ENCODE results near the gene S100A7A.

S100A7A gene

DNA sequence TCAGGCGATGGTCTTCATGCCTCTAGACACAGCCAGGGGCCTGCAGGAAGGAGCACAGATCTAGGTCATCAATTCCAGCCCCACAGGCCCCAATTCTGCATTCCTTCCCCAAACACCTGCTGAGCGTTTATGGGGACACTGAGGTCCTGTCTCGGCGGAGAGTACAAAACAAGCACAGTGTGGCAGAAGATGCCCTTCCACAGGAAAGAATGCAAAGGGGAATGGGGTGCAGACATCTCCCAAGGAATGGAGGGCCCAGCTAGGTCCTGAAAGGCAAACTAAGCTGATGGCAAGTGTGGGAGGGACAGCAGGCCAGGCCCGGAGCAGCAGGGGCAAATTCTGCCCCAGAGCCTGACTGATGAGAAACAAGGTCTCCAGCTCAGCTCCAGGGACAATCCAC is 21.9 kb upstream of the S100A7A start:
- Histone ChIP-seq H3K27me3 (ENCODE audit: control insufficient read depth in 2 of 2, insufficient read depth in 2 of 2, low read length in 2 of 2) (peaks cover 0 to 1% of the 10 kb centered on the region in 2 donors), H3K9me3 (ENCODE audit: control insufficient read depth in 2 of 2, low read length in 2 of 2) (no peaks in the 10 kb centered on the region)

GRCh38 chr1:153395136-153395685 is 21.1 kb upstream of the S100A7A start:
- H3K9me3 ChIP-seq (ENCODE audit: control insufficient read depth in 2 of 2, low read length in 2 of 2) = no peaks in the 10 kb centered on the region
- no peak overlapping the region for H3K9ac ChIP-seq (ENCODE audit: low read depth in 1 of 2, low read length in 2 of 2)
- H3K27me3 ChIP-seq (ENCODE audit: control insufficient read depth in 2 of 2, insufficient read depth in 2 of 2, low read length in 2 of 2) = peaks cover 0 to 1% of the 10 kb centered on the region in 2 donors
- H3K4me1 ChIP-seq (ENCODE audit: control insufficient read depth in 2 of 2, insufficient read depth in 2 of 2, low read length in 2 of 2) = no peaks in the 10 kb centered on the region
- no peak overlapping the region for H3K4me3 ChIP-seq (ENCODE audit: low read length in 2 of 2)
- H3K27ac ChIP-seq (ENCODE audit: low read depth in 2 of 2, low read length in 2 of 2) = no peak overlapping the region
- H3K36me3 ChIP-seq (ENCODE audit: control insufficient read depth in 2 of 2, insufficient read depth in 2 of 2, low read length in 2 of 2) = no peaks in the 10 kb centered on the region

More for the DNA sequence above, 21.9 kb upstream of the S100A7A start:
- Histone ChIP-seq H3K27ac (ENCODE audit: low read depth in 2 of 2, low read length in 2 of 2) (no peak overlapping the region), H3K4me1 (ENCODE audit: control insufficient read depth in 2 of 2, insufficient read depth in 2 of 2, low read length in 2 of 2) (no peaks in the 10 kb centered on the region), H3K9ac (ENCODE audit: low read depth in 1 of 2, low read length in 2 of 2) (no peak overlapping the region), H3K36me3 (ENCODE audit: control insufficient read depth in 2 of 2, insufficient read depth in 2 of 2, low read length in 2 of 2) (no peaks in the 10 kb centered on the region), H3K4me3 (ENCODE audit: low read length in 2 of 2) (no peak overlapping the region)

GRCh38 chr1:153395776-153396175 is 20.5 kb upstream of the S100A7A start:
- H3K9me3 ChIP-seq (ENCODE audit: control insufficient read depth in 2 of 2, low read length in 2 of 2) = no peaks in the 10 kb centered on the region
- no peak overlapping the region for H3K9ac ChIP-seq (ENCODE audit: low read depth in 1 of 2, low read length in 2 of 2)
- no peaks in the 10 kb centered on the region for H3K36me3 ChIP-seq (ENCODE audit: control insufficient read depth in 2 of 2, insufficient read depth in 2 of 2, low read length in 2 of 2)
- H3K27ac ChIP-seq (ENCODE audit: low read depth in 2 of 2, low read length in 2 of 2) = no peak overlapping the region
- H3K27me3 ChIP-seq (ENCODE audit: control insufficient read depth in 2 of 2, insufficient read depth in 2 of 2, low read length in 2 of 2) = peaks cover 0 to 1% of the 10 kb centered on the region in 2 donors
- no peaks in the 10 kb centered on the region for H3K4me1 ChIP-seq (ENCODE audit: control insufficient read depth in 2 of 2, insufficient read depth in 2 of 2, low read length in 2 of 2)
- no peak overlapping the region for H3K4me3 ChIP-seq (ENCODE audit: low read length in 2 of 2)

DNA sequence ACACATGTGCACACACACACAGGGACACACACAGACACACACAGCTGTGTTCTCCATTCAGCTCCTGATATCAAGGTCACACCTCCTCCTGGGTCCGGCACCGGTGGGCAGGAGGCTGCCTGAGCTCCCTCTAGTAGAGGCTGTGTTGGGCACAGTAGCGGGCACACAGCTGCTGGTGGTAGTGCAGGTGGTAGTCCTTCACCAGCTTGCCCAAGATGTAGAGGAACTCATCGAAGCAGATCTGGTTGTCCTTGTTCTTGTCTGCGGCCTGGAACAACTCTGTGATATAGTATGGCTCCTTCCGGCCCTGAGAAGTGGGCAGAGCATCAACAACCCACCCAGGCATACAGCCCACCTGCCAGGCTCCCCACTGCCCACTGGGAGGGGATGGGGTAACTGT is 19.9 kb upstream of the S100A7A start:
- no peak overlapping the region for H3K27ac ChIP-seq (ENCODE audit: low read depth in 2 of 2, low read length in 2 of 2)
- H3K27me3 ChIP-seq (ENCODE audit: control insufficient read depth in 2 of 2, insufficient read depth in 2 of 2, low read length in 2 of 2) = peaks cover 0 to 1% of the 10 kb centered on the region in 2 donors
- no peaks in the 10 kb centered on the region for H3K36me3 ChIP-seq (ENCODE audit: control insufficient read depth in 2 of 2, insufficient read depth in 2 of 2, low read length in 2 of 2)
- no peaks in the 10 kb centered on the region for H3K4me1 ChIP-seq (ENCODE audit: control insufficient read depth in 2 of 2, insufficient read depth in 2 of 2, low read length in 2 of 2)
- no peak overlapping the region for H3K9ac ChIP-seq (ENCODE audit: low read depth in 1 of 2, low read length in 2 of 2)
- H3K4me3 ChIP-seq (ENCODE audit: low read length in 2 of 2) = no peak overlapping the region
- H3K9me3 ChIP-seq (ENCODE audit: control insufficient read depth in 2 of 2, low read length in 2 of 2) = no peaks in the 10 kb centered on the region

GRCh38 chr1:153397051-153397923 is 19.0 kb upstream of the S100A7A start:
- peaks cover 0 to 1% of the 10 kb centered on the region in 2 donors for H3K27me3 ChIP-seq (ENCODE audit: control insufficient read depth in 2 of 2, insufficient read depth in 2 of 2, low read length in 2 of 2)

GRCh38 chr1:153397924-153398651 is 18.2 kb upstream of the S100A7A start:
- H3K4me3 ChIP-seq (ENCODE audit: low read length in 2 of 2) = no peak overlapping the region
- H3K4me1 ChIP-seq (ENCODE audit: control insufficient read depth in 2 of 2, insufficient read depth in 2 of 2, low read length in 2 of 2) = no peaks in the 10 kb centered on the region
- H3K9ac ChIP-seq (ENCODE audit: low read depth in 1 of 2, low read length in 2 of 2) = no peak overlapping the region
- H3K27ac ChIP-seq (ENCODE audit: low read depth in 2 of 2, low read length in 2 of 2) = no peak overlapping the region
- peaks cover 0 to 1% of the 10 kb centered on the region in 2 donors for H3K27me3 ChIP-seq (ENCODE audit: control insufficient read depth in 2 of 2, insufficient read depth in 2 of 2, low read length in 2 of 2)
- H3K36me3 ChIP-seq (ENCODE audit: control insufficient read depth in 2 of 2, insufficient read depth in 2 of 2, low read length in 2 of 2) = no peaks in the 10 kb centered on the region
- H3K9me3 ChIP-seq (ENCODE audit: control insufficient read depth in 2 of 2, low read length in 2 of 2) = no peaks in the 10 kb centered on the region

More at GRCh38 chr1:153397051-153397923, 19.0 kb upstream of the S100A7A start:
- H3K4me1 ChIP-seq (ENCODE audit: control insufficient read depth in 2 of 2, insufficient read depth in 2 of 2, low read length in 2 of 2) = no peaks in the 10 kb centered on the region
- H3K27ac ChIP-seq (ENCODE audit: low read depth in 2 of 2, low read length in 2 of 2) = no peak overlapping the region
- no peaks in the 10 kb centered on the region for H3K36me3 ChIP-seq (ENCODE audit: control insufficient read depth in 2 of 2, insufficient read depth in 2 of 2, low read length in 2 of 2)
- H3K9ac ChIP-seq (ENCODE audit: low read depth in 1 of 2, low read length in 2 of 2) = no peak overlapping the region
- H3K9me3 ChIP-seq (ENCODE audit: control insufficient read depth in 2 of 2, low read length in 2 of 2) = no peaks in the 10 kb centered on the region
- H3K4me3 ChIP-seq (ENCODE audit: low read length in 2 of 2) = no peak overlapping the region

- Histone ChIP-seq H3K36me3 (ENCODE audit: control insufficient read depth in 2 of 2, insufficient read depth in 2 of 2, low read length in 2 of 2) (no peaks in the 10 kb centered on the region), H3K9me3 (ENCODE audit: control insufficient read depth in 2 of 2, low read length in 2 of 2) (no peaks in the 10 kb centered on the region), H3K4me3 (ENCODE audit: low read length in 2 of 2) (no peak overlapping the region), H3K27ac (ENCODE audit: low read depth in 2 of 2, low read length in 2 of 2) (no peak overlapping the region), H3K27me3 (ENCODE audit: control insufficient read depth in 2 of 2, insufficient read depth in 2 of 2, low read length in 2 of 2) (no peaks in the 10 kb centered on the region), H3K9ac (ENCODE audit: low read depth in 1 of 2, low read length in 2 of 2) (no peak overlapping the region), H3K4me1 (ENCODE audit: control insufficient read depth in 2 of 2, insufficient read depth in 2 of 2, low read length in 2 of 2) (no peaks in the 10 kb centered on the region)
Measured at GRCh38 chr1:153399401-153400055, 16.8 kb upstream of the S100A7A start.

DNA sequence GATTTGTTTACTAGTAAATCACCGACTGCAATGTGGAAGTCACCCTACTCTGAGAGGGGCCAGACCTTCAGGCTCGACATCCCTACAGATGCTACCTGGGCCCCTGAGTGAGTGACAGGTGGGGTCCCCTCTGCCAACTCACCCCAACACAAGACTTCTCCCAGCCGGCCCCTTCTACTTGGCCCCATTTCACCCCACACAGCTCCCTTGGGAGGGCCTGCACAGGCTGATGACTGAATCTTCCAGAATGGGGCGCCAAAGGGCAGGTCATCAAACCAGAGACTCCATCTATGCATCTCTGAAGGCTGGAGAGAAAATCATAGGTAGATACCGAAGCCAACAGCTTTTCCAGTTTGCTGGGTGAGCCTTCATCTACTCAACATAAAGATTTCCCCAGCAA is 16.1 kb upstream of the S100A7A start:
- Histone ChIP-seq H3K4me1 (ENCODE audit: control insufficient read depth in 2 of 2, insufficient read depth in 2 of 2, low read length in 2 of 2) (no peaks in the 10 kb centered on the region), H3K27me3 (ENCODE audit: control insufficient read depth in 2 of 2, insufficient read depth in 2 of 2, low read length in 2 of 2) (no peaks in the 10 kb centered on the region), H3K4me3 (ENCODE audit: low read length in 2 of 2) (no peak overlapping the region), H3K36me3 (ENCODE audit: control insufficient read depth in 2 of 2, insufficient read depth in 2 of 2, low read length in 2 of 2) (no peaks in the 10 kb centered on the region), H3K9ac (ENCODE audit: low read depth in 1 of 2, low read length in 2 of 2) (no peak overlapping the region), H3K27ac (ENCODE audit: low read depth in 2 of 2, low read length in 2 of 2) (no peak overlapping the region), H3K9me3 (ENCODE audit: control insufficient read depth in 2 of 2, low read length in 2 of 2) (no peaks in the 10 kb centered on the region)

DNA sequence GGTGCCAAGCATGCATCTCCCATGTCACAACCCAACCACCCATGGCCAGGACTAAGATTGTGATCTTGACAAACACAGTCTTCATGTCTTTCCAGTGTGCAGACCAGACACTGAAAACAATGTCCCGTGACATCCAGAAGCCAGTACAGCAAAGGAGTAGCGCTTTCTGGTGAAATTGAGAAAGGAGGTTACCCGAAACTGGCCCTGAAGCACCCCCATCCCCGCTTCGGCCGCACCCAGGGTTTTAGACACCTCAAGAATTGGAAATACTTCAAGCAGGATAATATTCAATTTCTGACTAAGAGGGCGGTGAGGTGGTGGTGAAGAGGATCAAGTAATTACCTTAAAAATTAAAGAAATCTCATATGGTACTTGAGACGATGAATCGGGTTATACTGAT is 14.9 kb upstream of the S100A7A start:
- no peaks in the 10 kb centered on the region for H3K9me3 ChIP-seq (ENCODE audit: control insufficient read depth in 2 of 2, low read length in 2 of 2)
- H3K36me3 ChIP-seq (ENCODE audit: control insufficient read depth in 2 of 2, insufficient read depth in 2 of 2, low read length in 2 of 2) = no peaks in the 10 kb centered on the region
- no peaks in the 10 kb centered on the region for H3K27me3 ChIP-seq (ENCODE audit: control insufficient read depth in 2 of 2, insufficient read depth in 2 of 2, low read length in 2 of 2)
- no peak overlapping the region for H3K27ac ChIP-seq (ENCODE audit: low read depth in 2 of 2, low read length in 2 of 2)
- no peaks in the 10 kb centered on the region for H3K4me1 ChIP-seq (ENCODE audit: control insufficient read depth in 2 of 2, insufficient read depth in 2 of 2, low read length in 2 of 2)
- H3K9ac ChIP-seq (ENCODE audit: low read depth in 1 of 2, low read length in 2 of 2) = no peak overlapping the region
- no peak overlapping the region for H3K4me3 ChIP-seq (ENCODE audit: low read length in 2 of 2)

DNA sequence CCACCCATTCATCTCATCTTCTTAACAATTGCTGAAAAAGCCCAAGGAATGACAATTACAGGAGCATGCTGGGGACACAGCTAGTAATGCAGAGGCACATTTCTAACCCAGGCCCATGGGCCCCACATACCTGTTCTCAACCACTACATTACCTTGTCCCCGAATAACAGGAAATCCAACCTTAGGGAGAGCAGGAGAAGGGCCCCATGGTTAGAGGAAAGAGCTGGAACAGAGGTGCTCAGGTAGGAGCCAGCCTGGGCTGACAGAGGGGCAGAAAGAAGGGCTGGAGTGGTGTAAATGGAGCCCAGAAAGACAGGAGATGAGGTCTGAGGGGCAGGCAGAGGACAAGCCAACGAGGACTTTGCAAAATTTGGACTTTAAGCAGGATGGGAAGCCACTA is 14.1 kb upstream of the S100A7A start:
- Histone ChIP-seq H3K4me1 (ENCODE audit: control insufficient read depth in 2 of 2, insufficient read depth in 2 of 2, low read length in 2 of 2) (no peaks in the 10 kb centered on the region), H3K36me3 (ENCODE audit: control insufficient read depth in 2 of 2, insufficient read depth in 2 of 2, low read length in 2 of 2) (no peaks in the 10 kb centered on the region), H3K9ac (ENCODE audit: low read depth in 1 of 2, low read length in 2 of 2) (no peak overlapping the region), H3K27me3 (ENCODE audit: control insufficient read depth in 2 of 2, insufficient read depth in 2 of 2, low read length in 2 of 2) (no peaks in the 10 kb centered on the region), H3K4me3 (ENCODE audit: low read length in 2 of 2) (no peak overlapping the region), H3K27ac (ENCODE audit: low read depth in 2 of 2, low read length in 2 of 2) (no peak overlapping the region), H3K9me3 (ENCODE audit: control insufficient read depth in 2 of 2, low read length in 2 of 2) (no peaks in the 10 kb centered on the region)

Data from mucosa of rectum (tissue), 2 donors.